SW 1271 (cell line): ENCODE data around the gene TBC1D17.

Experiments used
- DNase-seq, 2 experiments: peaks; one replicate each; lab custom pipeline; 2025; lab: John Stamatoyannopoulos, UW

Gene TBC1D17

DNA sequence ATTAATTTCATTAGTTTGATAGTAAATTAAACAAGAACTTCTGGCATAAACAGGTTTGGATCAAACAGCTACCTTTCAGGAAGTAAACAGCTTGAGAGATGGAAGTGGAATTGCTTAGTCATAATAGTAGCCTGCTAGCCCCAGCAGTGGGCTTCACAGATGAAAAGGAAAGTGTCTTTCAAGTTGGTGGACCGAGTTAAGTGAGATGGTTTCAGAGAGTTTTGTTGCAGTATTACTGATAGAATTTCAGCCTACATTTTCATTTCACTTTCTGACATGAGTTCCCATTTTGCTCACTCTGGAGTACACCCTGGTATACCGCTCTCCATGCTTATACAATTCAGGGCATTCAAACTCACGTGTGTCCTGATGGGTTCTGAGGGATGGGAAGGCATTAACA lies 28.6 kb upstream of the TBC1D17 start:
- no peak for DNase-seq

DNA sequence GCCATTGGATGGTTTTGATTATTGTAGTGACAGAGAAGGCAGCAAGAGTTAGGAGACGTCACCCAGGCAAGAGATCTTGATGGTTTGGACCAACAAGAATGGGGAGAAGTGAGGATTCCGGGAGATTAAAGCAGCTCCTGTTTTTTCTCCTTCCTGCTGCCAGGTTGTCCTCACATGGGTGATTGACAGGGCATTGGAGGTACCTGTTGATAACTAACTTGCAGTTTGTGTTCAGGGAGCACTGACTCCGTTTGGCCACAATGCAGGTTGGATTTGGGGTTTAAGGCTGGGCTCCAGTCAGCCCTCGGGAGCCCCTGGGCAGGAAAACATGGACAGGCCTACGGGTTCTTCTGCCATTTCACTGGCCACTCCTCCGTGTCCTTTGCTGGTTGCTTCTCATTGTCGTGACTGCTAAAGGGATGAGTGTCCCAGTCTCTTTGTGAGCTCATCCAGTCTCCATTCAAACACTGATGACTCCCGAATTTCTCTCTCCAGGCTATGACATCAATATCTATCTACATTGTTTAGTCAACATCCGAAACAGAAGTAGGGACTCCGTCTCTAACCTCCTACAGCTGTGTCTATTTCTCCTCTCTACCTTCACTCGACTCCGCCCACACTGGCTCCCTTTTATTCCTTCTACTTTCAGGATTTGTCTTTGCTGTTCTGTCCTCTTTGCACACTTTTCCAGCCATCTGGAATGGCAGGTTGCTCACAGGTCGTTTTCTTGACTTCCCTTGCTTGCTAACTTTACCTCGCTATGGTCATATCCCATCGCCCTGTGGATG lies 27.9 kb upstream of the TBC1D17 start:
- DNase-seq: no peak

DNA sequence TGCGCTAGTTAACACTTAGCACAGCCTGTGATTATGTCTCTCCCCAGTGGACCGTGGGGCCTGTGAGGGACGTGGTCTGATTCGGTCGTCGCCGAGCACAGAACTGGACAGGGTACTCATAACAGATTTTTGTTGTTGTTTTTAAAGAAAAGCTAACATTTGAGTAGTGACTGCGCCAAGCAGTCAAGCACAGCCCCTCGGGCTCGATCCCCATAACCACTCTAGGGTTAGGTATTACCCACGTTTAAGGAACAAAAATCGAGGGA lies 27.3 kb upstream of the TBC1D17 start:
- no peak for DNase-seq

DNA sequence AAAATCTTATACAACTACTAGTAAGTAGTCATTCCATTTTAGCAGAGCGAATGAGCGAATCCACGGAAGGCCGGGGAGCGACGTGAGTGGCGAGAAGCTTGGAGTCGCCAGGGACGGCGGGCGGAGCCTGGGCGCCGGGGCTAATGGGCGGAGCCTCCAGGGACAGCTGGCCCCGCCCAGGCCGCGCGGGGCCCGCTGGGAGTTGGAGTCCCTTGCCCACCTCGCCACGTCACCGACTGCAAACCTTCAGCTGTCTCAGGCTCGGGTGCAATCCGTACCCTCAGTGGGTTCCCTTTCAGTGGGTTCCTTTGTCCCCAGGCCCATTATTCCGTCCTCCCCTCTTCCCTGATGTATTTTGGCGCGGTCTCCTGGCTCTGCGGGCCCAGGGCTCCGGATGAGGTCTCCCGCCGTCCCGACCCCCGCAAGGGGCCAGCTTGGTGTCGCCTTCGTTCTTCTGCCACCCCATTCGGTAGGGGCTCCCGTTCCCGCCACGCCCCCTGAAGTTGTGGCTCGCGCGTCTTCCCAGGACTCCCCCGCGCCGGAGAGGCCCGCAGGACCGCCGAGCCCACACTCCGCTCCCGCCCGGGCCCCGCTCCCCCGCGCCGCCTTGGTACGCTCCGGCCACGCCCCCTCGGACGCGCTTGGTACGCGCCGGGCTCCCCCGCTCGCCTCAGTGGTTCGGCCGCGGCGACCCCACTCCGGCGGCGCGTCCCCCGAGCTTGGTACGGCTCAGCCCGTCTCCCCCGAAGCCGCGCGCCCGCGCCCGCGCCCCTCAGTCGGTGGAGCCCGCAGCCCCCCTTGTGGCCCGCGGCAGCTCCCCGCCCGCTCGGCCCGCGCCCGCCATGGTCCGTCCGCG lies 26.8 kb upstream of the TBC1D17 start, which contains the start of gene PTOV1:
TSS of gene PTOV1 (plus strand) at position 673 of the 856 bp plus-strand sequence.
- DNase-seq: peak in 1 of 2 experiments; percentile 76

DNA sequence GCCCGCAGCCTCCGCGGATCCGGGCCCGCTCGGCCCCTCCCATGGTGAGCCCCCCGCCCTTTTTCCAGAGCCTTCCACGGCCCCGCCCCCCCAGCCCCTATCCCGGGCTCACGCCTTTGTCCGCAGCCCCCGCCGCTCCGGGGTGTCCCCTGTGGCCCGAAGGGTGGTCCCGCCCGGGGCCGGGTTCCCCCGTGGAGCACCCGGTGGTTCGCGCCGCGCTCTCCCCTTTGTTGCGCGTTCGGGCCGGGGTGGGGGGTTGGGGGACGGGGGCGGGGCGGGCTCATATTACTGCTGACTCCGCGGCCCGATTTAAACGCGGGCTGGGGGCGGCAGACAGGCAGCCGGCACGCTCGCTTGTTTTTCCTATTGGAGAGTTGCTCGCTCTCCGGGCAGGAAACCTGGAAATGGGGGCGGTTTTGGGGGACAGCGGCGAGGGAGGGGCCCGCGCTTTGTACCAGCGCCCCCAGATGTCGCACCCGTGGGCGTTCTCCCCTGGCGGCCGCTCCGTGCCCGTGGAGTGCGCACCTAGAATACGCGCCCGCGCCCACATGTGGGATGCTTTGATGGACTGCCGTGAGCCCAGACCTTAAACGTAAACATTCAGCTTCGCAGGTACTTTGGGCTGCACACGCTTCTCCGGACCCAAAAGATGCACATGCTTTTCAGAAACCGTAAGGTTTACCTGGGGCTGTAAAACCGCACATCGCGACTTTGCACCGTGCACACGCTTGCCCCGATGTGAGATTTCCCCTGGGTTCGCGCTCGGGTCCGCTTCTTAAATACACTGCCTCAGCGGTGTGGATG lies 25.8 kb upstream of the TBC1D17 start:
- no peak for DNase-seq

DNA sequence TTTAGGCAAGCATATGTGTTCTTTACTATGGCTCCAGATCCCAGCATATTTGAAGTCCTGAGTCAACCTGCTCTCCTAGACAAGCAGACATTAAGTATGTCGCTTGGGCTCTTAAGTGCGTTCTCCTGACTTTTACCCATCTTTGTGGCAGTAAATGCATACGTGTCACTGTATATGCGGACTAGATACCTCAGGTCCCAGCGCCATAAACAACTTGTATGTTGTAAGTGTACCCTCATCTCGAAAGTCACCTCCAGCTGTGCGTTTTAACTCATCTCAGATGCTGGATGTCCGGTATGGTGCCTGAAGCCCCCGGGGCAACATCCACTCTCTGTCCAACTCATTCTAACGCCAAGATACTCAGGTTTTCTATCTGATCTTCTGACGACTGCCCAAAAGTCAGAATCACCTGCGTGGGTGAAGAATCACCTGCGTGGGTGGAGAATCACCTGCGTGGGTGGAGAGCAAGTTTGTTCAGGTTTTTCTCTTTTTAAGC lies 24.8 kb upstream of the TBC1D17 start:
- no peak for DNase-seq

DNA sequence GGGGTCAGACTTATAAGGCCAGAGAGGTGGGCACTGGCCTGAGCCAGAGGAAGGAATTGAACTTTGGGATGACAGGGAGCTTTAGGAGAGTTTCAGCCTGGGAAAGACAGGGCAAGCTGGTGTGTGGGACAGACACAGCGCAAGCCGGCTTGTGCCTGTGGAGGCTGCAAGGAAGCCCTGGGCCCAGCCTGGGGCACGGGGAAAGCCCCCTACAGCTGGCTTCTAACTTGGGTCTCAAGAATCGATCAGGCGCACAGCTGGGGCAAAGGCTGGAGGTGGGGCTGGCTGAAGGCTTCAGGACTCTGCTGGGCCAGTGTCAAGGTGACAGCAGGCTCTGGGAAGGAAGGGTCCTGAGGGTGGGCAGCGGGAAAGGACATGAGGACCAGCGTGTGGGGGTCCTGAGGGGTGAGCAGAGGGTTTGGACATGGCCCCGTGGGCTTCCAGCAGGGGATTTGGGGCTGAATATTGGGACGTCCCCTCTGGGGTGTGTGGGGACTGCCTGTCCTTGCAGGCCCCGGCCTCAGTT lies 23.6 kb upstream of the TBC1D17 start:
- no peak for DNase-seq

DNA sequence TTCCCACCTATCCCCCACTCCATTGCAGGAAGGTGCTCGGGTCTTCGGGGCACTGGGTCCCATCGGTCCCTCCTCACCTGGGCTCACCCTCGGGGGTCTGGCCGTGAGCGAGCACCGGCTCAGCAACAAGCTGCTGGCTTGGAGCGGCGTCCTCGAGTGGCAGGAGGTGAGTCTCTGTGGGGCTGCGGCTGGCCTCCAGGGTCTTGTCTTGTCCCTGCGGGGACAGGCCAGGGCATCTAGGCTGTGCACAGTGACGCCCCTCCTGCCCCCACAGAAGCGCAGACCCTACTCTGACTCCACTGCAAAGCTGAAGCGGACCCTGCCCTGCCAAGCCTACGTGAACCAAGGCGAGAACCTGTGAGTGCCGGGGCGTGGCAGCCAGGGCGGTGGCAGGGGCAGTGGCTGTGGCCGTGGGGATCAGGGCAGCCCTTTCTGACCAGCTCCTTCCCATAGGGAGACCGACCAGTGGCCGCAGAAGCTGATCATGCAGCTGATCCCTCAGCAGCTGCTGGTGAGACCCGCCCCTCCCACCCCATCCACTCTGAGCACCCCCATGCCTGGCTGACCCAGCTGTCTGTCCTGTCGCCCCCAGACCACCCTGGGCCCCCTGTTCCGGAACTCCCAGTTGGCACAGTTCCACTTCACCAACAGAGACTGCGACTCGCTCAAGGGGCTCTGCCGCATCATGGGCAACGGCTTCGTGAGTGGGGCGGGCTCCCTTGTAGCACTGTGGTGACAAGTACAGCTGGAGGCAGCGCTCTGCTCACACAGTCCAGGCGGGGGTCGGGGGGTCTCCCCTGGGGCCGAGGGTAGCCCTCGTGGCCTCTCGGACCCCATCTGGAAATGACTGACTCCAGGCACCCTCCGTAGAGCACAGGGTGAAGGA lies 22.9 kb upstream of the TBC1D17 start:
- DNase-seq: no peak

DNA sequence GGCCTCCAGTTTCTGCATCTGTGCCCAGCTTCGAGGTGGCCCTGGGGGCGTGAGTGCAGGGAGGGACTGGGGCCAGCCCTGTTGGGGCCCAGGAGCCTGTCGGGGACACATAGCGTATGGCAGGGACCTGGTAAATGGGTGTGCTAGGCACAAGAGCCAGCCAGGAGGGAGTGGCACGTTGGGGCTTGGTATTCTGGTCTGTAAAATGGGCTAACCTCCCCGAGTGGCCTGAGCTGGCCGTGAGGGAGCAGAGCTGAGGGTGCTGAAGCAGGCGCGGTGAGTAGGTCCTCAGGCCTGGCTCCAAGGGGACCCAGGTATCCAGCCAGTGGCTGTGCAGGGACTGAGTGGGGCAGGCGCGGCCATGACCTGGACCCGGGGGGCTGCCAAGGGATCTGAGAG lies 22.2 kb upstream of the TBC1D17 start:
- DNase-seq: no peak

DNA sequence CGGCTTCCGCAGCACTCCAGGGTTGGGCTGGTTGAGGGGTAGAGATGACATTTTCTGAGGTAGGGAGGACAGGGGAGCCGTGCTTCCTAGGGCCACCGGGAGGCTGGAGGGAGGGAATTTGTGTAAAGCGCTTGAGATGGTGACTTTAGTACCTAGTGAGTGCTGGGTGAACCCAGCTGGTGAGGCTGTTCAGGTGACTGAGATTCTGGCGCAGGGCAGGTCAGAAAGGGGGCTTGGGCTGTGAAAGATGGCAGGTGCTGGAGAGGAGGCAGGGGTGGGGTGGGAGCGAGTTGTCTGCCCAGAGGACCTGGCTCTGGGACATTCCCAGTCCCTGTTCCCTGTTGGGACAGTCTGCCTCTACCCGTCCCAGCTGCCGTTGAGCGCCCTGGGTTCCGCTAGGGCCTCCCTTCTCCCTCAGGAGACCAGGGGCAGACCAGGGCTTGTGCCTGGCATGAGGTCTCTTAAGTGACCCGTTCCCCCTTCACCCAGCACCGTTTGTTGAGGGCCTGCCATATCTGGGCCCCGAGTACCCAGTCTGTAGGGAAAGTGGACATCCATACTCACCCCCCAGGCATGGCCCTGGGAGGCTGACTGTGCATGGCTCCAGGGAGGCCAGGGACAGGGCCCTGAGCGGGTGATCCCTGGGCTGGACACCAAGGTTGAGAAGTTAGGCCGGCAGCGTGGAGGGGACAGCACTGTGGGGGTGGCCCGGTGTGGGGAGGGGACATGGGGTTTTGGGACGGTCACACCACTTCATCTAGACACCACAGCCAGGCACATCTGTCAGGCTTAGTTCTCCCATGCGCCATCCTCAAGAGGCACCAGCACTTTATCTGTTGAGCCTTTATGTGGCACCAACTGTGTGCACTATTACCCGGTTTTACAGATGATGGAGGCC lies 21.6 kb upstream of the TBC1D17 start:
- no peak for DNase-seq

DNA sequence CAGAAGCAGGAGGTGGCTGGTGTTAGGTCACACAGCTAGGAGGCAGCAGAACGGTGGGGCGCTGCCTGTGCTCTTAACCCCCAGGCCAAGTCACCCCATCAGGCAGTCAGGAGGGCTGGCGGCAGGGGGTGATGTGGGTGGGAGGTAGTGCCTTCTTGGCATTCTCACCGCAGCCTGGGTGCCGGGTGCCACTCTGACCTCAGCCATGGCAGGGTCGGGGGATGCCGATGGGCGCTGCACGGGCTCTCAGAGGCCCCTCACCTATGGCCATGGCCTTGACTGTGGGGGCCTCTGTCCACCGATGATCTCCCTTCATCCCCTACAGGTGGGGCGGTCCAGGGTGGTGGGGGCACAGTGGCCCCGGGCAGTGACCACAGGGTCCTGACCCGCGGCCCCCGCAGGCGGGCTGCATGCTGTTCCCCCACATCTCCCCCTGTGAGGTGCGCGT lies 20.9 kb upstream of the TBC1D17 start:
- no peak for DNase-seq

DNA sequence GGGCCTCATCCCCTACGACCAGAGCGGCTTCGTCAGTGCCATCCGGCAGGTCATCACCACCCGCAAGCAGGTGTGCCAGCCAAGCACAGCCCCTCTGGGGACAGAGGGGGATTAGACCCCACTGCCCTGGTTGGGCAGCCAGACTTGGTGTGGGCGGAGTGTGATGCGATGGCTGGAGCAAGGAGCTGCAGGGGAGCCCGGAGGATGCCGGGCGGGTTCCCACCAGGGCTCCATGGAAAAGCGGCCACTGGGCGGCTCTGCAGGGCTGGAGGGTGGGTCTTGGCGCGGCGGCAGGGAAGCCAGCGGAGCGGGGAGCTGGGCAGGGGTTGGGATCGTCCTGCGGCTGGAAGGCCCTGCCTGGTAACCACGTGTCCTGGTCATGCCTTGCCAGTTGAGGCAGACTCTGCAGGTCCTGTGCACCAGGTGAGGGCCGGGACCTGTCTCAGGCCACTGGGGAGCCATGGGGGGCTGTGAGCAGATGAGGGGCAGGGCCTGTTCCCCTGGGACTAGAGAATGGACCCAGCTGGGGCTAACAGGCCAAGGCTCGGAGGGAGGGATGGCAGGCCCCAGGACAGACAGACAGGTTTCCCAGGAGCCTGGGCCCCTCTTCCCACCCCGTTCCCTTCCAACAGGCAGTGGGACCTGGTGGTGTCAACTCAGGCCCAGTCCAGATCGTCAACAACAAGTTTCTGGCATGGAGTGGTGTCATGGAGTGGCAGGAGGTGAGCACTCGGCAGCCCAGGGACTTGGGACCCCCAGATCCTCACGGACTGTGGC lies 20.3 kb upstream of the TBC1D17 start:
- no peak for DNase-seq

DNA sequence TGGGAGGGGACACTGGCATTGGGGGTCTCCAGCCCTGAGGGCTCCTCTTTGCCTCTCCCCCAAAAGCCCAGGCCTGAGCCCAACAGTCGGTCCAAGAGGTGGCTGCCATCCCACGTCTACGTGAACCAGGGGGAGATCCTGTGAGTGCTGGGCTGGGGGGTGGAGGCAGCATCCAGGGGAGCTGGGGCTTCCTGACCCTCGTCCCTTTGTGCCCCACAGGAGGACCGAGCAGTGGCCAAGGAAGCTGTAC lies 19.7 kb upstream of the TBC1D17 start:
- no peak for DNase-seq

DNA sequence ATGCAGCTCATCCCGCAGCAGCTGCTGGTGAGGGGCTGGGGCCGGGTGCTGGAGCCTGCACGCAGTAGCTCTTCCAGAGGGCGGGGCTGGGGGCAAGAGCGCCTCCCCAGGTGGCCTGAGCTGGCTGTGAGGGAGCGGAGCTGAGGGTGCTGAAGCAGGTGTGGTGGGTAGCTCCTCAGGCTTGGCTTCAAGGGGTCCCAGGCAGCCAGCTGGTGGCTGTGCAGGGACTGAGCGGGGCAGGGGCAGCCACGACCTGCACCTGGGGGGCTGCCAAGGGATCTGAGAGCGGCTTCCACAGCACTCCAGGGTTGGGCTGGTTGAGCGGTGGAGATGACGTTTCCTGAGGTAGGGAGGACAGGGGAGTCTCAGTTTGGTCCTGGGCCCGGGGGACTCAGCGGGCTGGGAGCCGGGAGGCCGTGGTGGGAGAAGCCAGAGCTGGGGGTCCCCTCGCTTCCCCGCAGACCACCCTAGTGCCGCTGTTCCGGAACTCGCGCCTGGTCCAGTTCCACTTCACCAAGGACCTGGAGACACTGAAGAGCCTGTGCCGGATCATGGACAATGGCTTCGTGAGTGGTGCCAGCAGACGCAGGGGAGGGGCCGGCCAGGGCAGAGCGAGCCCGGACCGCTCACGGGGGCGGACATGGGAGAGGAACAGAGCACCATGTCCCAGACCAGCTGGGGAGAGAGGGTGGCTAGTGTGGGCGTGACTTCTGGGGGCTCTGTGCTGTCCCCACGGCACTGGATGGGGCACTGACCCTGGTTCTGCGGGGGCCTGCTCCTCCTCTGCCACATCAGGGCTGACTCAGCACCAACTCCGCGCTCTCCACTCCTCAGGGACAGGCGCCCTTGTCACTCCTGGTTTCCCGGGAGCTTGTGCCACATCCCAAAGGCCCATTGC lies 19.2 kb upstream of the TBC1D17 start:
- DNase-seq: no peak

DNA sequence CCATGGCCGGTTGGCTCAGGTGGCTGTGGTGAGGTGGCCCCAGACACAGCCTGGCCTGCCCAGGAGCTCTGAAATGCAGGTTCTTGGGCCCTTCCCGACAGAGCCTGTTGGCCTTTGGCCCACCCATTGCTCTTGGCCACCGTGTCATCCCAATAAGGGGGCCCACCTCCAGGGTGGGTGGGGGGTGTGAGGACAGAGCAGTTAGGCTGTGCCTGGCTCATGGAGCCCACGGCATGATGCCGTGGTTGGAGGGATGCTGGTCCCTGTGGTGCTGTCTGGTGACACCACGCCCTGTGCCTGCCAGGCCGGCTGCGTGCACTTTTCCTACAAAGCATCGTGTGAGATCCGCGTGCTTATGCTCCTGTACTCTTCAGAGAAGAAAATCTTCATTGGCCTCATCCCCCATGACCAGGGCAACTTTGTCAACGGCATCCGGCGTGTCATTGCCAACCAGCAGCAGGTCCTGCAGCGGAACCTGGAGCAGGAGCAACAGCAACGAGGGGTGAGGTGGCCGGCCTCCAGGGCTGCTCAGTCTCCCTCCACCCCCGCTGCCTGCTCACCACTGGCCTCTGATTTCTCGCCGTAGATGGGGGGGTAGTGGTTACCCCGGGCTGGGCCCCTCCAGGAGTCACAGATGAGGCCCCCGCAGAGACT lies 17.7 kb upstream of the TBC1D17 start:
- DNase-seq: no peak

DNA sequence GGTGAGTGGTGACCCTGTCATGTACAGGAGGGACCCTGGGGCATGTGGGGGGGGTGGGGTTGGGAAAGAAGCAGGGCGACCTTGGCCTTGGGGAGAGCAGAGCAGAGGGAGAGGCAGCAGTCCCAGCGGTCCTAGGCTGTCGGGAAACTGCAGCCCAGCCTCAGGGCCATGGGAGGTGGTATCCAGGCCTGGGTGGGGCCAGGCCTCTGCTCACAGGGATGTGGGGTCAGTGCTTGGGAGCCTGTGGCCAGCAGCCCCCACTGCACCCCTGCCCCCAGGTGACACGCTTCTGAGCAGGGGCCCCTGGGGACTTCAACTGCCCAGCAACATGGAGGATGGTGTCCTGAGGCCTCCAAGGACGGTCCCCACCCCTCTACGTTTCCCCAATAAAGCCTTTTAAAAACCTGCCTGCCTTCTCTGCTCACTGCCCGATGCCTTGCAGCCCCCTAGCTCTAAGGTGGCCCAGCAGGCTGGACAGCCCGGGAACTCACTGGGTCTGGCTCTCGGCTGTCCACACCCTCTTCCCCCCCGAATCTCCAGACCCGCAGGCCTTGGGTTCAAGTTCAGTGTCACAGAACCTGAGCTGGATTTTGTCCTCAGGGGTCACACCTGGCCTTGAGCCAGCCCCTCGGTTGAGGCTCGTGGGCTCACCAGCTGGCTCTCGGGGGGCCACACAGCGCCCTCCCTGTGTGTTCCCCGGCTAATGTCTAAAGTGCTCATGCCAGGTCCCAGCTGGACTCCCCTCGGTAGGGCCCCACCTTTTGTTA lies 17.0 kb upstream of the TBC1D17 start:
- DNase-seq: no peak

DNA sequence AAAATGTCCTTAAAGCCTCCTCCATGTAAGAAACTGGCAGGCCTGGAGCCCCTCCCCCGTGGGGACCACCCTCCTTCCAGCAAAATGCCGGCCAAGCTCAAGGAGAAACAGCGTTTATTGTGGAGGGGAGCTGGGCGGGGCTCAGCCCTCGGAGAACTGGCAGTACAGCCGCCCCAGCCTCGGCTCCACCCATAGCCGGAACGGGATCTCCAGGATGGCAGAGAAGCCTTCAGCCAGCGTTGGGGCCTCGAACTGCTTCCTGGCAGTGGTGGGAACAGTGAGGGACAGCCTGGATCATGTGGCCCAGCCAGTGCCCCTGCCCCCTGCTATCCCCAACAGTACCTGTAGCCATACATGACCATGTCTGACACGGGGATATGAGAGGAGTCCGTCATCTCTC lies 16.4 kb upstream of the TBC1D17 start:
- DNase-seq: no peak
